ENCODE data around the gene SUPT6H. TPM values are rescaled to one million over a fixed set of nuclear protein-coding genes. Genes with fewer than 3 reads are reported as not detected.
A peak's percentile ranks its signal among the peaks of the same experiment; 100 is the strongest.

The SUPT6H gene
- total RNA-seq, 1 experiment from 2014 or later, result 61.3 TPM

- TF ChIP-seq, protein P1, sequence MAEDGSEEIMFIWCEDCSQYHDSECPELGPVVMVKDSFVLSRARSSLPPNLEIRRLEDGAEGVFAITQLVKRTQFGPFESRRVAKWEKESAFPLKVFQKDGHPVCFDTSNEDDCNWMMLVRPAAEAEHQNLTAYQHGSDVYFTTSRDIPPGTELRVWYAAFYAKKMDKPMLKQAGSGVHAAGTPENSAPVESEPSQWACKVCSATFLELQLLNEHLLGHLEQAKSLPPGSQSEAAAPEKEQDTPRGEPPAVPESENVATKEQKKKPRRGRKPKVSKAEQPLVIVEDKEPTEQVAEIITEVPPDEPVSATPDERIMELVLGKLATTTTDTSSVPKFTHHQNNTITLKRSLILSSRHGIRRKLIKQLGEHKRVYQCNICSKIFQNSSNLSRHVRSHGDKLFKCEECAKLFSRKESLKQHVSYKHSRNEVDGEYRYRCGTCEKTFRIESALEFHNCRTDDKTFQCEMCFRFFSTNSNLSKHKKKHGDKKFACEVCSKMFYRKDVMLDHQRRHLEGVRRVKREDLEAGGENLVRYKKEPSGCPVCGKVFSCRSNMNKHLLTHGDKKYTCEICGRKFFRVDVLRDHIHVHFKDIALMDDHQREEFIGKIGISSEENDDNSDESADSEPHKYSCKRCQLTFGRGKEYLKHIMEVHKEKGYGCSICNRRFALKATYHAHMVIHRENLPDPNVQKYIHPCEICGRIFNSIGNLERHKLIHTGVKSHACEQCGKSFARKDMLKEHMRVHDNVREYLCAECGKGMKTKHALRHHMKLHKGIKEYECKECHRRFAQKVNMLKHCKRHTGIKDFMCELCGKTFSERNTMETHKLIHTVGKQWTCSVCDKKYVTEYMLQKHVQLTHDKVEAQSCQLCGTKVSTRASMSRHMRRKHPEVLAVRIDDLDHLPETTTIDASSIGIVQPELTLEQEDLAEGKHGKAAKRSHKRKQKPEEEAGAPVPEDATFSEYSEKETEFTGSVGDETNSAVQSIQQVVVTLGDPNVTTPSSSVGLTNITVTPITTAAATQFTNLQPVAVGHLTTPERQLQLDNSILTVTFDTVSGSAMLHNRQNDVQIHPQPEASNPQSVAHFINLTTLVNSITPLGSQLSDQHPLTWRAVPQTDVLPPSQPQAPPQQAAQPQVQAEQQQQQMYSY (CRISPR knock-in tag; IDR thresholded peaks at IDR 0.05), result peak; percentile 69
- TF ChIP-seq IRF1 (CRISPR knock-in tag; IDR thresholded peaks at IDR 0.05) (no peak), ZNF219 (CRISPR knock-in tag; IDR thresholded peaks at IDR 0.05; ENCODE audit: borderline replicate concordance) (no peak), NFATC4 (CRISPR knock-in tag; IDR thresholded peaks at IDR 0.05) (no peak; the same call in 1 of the 2 replicates), NFYB (CRISPR knock-in tag; conservative IDR thresholded peaks at IDR 0.05; ENCODE audit: low read depth) (no peak), RELA (CRISPR knock-in tag; IDR thresholded peaks at IDR 0.05; ENCODE audit: borderline replicate concordance) (no peak), NR2C2 (CRISPR knock-in tag; IDR thresholded peaks at IDR 0.05) (no peak), ZNF671 (CRISPR knock-in tag; IDR thresholded peaks at IDR 0.05) (no peak; the same call in 1 of the 2 replicates), ATF6 (CRISPR knock-in tag; IDR thresholded peaks at IDR 0.05) (no peak), TCF7 (CRISPR knock-in tag; IDR thresholded peaks at IDR 0.05; ENCODE audit: low read depth) (no peak), SP1 (CRISPR knock-in tag; conservative IDR thresholded peaks at IDR 0.05) (peak; percentile 75), ZNF396 (CRISPR knock-in tag; IDR thresholded peaks at IDR 0.05; ENCODE audit: borderline replicate concordance) (no peak)
- TF ChIP-seq, protein P2, sequence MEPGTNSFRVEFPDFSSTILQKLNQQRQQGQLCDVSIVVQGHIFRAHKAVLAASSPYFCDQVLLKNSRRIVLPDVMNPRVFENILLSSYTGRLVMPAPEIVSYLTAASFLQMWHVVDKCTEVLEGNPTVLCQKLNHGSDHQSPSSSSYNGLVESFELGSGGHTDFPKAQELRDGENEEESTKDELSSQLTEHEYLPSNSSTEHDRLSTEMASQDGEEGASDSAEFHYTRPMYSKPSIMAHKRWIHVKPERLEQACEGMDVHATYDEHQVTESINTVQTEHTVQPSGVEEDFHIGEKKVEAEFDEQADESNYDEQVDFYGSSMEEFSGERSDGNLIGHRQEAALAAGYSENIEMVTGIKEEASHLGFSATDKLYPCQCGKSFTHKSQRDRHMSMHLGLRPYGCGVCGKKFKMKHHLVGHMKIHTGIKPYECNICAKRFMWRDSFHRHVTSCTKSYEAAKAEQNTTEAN (CRISPR knock-in tag; IDR thresholded peaks at IDR 0.05), result no peak
- TF ChIP-seq, protein P3, sequence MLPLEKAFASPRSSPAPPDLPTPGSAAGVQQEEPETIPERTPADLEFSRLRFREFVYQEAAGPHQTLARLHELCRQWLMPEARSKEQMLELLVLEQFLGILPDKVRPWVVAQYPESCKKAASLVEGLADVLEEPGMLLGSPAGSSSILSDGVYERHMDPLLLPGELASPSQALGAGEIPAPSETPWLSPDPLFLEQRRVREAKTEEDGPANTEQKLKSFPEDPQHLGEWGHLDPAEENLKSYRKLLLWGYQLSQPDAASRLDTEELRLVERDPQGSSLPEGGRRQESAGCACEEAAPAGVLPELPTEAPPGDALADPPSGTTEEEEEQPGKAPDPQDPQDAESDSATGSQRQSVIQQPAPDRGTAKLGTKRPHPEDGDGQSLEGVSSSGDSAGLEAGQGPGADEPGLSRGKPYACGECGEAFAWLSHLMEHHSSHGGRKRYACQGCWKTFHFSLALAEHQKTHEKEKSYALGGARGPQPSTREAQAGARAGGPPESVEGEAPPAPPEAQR (CRISPR knock-in tag; IDR thresholded peaks at IDR 0.05), result no peak
- TF ChIP-seq, protein P4, sequence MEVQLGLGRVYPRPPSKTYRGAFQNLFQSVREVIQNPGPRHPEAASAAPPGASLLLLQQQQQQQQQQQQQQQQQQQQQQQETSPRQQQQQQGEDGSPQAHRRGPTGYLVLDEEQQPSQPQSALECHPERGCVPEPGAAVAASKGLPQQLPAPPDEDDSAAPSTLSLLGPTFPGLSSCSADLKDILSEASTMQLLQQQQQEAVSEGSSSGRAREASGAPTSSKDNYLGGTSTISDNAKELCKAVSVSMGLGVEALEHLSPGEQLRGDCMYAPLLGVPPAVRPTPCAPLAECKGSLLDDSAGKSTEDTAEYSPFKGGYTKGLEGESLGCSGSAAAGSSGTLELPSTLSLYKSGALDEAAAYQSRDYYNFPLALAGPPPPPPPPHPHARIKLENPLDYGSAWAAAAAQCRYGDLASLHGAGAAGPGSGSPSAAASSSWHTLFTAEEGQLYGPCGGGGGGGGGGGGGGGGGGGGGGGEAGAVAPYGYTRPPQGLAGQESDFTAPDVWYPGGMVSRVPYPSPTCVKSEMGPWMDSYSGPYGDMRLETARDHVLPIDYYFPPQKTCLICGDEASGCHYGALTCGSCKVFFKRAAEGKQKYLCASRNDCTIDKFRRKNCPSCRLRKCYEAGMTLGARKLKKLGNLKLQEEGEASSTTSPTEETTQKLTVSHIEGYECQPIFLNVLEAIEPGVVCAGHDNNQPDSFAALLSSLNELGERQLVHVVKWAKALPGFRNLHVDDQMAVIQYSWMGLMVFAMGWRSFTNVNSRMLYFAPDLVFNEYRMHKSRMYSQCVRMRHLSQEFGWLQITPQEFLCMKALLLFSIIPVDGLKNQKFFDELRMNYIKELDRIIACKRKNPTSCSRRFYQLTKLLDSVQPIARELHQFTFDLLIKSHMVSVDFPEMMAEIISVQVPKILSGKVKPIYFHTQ (CRISPR knock-in tag; IDR thresholded peaks at IDR 0.05), result no peak
- TF ChIP-seq, protein P5, sequence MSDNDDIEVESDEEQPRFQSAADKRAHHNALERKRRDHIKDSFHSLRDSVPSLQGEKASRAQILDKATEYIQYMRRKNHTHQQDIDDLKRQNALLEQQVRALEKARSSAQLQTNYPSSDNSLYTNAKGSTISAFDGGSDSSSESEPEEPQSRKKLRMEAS (CRISPR knock-in tag; IDR thresholded peaks at IDR 0.05), result peak; percentile 35; the same call in 1 of the 2 replicates
- TF ChIP-seq, protein P6, sequence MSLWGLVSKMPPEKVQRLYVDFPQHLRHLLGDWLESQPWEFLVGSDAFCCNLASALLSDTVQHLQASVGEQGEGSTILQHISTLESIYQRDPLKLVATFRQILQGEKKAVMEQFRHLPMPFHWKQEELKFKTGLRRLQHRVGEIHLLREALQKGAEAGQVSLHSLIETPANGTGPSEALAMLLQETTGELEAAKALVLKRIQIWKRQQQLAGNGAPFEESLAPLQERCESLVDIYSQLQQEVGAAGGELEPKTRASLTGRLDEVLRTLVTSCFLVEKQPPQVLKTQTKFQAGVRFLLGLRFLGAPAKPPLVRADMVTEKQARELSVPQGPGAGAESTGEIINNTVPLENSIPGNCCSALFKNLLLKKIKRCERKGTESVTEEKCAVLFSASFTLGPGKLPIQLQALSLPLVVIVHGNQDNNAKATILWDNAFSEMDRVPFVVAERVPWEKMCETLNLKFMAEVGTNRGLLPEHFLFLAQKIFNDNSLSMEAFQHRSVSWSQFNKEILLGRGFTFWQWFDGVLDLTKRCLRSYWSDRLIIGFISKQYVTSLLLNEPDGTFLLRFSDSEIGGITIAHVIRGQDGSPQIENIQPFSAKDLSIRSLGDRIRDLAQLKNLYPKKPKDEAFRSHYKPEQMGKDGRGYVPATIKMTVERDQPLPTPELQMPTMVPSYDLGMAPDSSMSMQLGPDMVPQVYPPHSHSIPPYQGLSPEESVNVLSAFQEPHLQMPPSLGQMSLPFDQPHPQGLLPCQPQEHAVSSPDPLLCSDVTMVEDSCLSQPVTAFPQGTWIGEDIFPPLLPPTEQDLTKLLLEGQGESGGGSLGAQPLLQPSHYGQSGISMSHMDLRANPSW (CRISPR knock-in tag; conservative IDR thresholded peaks at IDR 0.05; ENCODE audit: low read depth), result no peak
- TF ChIP-seq, protein P7, sequence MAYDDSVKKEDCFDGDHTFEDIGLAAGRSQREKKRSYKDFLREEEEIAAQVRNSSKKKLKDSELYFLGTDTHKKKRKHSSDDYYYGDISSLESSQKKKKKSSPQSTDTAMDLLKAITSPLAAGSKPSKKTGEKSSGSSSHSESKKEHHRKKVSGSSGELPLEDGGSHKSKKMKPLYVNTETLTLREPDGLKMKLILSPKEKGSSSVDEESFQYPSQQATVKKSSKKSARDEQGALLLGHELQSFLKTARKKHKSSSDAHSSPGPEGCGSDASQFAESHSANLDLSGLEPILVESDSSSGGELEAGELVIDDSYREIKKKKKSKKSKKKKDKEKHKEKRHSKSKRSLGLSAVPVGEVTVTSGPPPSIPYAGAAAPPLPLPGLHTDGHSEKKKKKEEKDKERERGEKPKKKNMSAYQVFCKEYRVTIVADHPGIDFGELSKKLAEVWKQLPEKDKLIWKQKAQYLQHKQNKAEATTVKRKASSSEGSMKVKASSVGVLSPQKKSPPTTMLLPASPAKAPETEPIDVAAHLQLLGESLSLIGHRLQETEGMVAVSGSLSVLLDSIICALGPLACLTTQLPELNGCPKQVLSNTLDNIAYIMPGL (CRISPR knock-in tag; IDR thresholded peaks at IDR 0.05), result peak; percentile 45; the same call in 1 of the 2 replicates
These were observed 81.5 kb downstream of the SUPT6H start, which contains the start of gene TRAF4 (continued) for GRCh38 chr17:28743243-28744103.
